Ovary (tissue), 9 donors: ENCODE results near the gene ARIH1. TPM values are rescaled to one million over a fixed set of nuclear protein-coding genes. Genes with fewer than 3 reads are reported as not detected.
"Not testable (repeated sequence)": the region's sequence is repeated elsewhere in the genome, so short reads cannot be mapped to it uniquely, and the experiment has no call there.

Source experiments
- DNase-seq, 5 donors: peaks; one replicate each; pipeline ENCODE4 v3.0.0-alpha.2; 2019 to 2020
- H3K27ac ChIP-seq, 2 donors: fragments of 200-600 bp; one replicate each; pipeline versions ENCODE4 v1.5.1 to v1.8.0; 2019 to 2022
- H3K27me3 ChIP-seq: fragments of 200-600 bp; one replicate; pipeline ENCODE4 v1.8.0; 2022
- H3K36me3 ChIP-seq: fragments of 200-600 bp; sonication (generic); one replicate; pipeline ENCODE4 v1.5.1; 2019
- H3K4me1 ChIP-seq: one replicate; pipeline ENCODE4 v1.8.1; 2013; ENCODE audit warnings: mild to moderate bottlenecking, moderate library complexity; ENCODE audit not compliant: insufficient read depth
- H3K4me3 ChIP-seq: fragments of 200-600 bp; sonication (generic); one replicate; pipeline ENCODE4 v1.5.1; 2017
- H3K9me3 ChIP-seq, 2 donors: fragments of 200-600 bp in 1 of 2; sonication (generic) in 1 of 2; one replicate each; pipeline versions ENCODE4 v1.5.1 to v1.8.1; 2013 to 2019; ENCODE audit warnings: mild to moderate bottlenecking in 1 of 2, moderate library complexity in 1 of 2
- EP300 ChIP-seq: sonication (generic); formaldehyde crosslinking; IDR thresholded peaks from one replicate; pipeline ENCODE4 v1.6.1; 2017; ENCODE audit warnings: antibody characterized with exemption
- POLR2A ChIP-seq: fragments of 450-650 bp; IDR thresholded peaks from one replicate; pipeline ENCODE4 v1.6.1; 2017; ENCODE audit warnings: antibody characterized with exemption, mild to moderate bottlenecking, moderate library complexity
- WGBS, 3 donors: extraction: QIAGEN DNeasy Blood & Tissue Kit in 1 of 3; methylation state at CpG; one replicate each; pipeline versions ENCODE4 v1.1.5 to v1.1.7; 2013 to 2017; 5-methylcytosine and 5-hydroxymethylcytosine counted together
- intact Hi-C, 4 donors: fragments of 100-400 bp; cut with DNase I; formaldehyde crosslinking; loops; one replicate each; pipeline versions ENCODE4 v1.11.0 to v1.15.1; 2022 to 2023
- polyA plus RNA-seq, 2 donors: library from polyadenylated mRNA; stranded (reverse); fragments of 200-250 nt in 1 of 2; fragments of 350-450 nt in 1 of 2; fragmentation: Illumina TruSeq in 1 of 2; extraction: RNeasy Lipid Tissue Mini Kit (QIAGEN cat#74804) in 1 of 2; gene quantifications; one replicate each; pipeline ENCODE4 v1.2.3, GENCODE V29; 2013 to 2014
- total RNA-seq, 7 donors: library from RNA; depleted of rRNA in 2 of 7; stranded (reverse); fragments of >200 nt in 2 of 7; fragmentation: NEBNext Ultra II Directional in 3 of 7; extraction: Animal tissue kit (Norgen Biotek cat#: 25700) in 3 of 7; gene quantifications; one replicate each; pipeline versions ENCODE4 v1.1.0 to v1.2.4, GENCODE V29; 2016 to 2023
- TF ChIP-seq, protein P1 (sequence below), 3 donors: fragments of 450-650 bp in 2 of 3; fragments of 200-600 bp in 1 of 3; IDR thresholded peaks; one replicate each; pipeline versions ENCODE4 v1.5.1 to v1.8.0; 2016 to 2022; ENCODE audit warnings: antibody characterized with exemption in 3 of 3, mild to moderate bottlenecking in 1 of 3
- donor health status: DM: no; HTN: no; CAD: no; lungs with moderate emphysema.
- donor health status: DM: no; HTN: no; CAD: no.
- donor health status: Bipolar disorder and iron deficiency.
- donor health status: DM: yes; HTN: yes; CAD: no.
- donor health status: DM: no; HTN: no; CAD: no.
- donor health status: DM: yes; HTN: yes; CAD: no.

The ARIH1 gene
- total and polyA plus RNA-seq, 9 donors = 33.1 to 211 (median 150) TPM

DNA sequence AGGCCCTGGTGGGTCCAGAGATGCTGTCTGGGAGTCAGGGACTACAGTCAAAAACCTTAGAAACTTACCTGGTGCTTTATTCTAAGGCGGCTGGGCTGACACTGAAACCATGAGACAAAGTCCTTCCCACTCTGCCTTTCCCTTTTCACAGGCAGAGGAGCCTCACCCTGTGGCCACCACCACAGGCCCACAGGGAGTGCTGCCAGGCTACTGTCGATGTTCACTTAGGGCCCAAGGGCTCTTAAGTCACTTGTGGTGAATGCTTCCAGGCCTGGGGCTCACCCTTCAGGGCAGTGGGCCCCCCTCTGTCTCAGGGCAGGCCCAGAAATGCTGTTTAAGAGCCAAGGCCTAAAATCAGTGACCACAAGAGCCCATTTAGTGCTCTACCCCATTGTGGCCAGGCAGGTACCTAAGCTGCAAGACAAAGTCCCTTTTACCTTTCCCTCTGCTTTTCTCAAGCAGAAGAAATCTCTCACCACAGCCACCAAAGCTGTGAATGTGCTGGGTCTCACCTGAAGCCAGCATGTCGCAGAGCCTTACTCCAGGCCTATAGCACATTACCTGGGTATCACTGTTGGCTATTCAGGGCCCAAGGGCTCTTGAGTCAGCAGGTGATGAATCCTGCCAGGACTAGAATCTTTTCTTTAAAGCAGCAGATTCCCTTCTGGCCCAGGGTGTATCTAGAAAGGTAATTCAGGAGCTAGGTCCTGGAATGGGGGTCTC is 140.8 kb downstream of the ARIH1 start:
- intact Hi-C loops = no loop called here
- DNase-seq = no peak
- no peaks in the 10 kb centered on the region for H3K36me3 ChIP-seq
- H3K4me1 ChIP-seq = no peaks in the 10 kb centered on the region
- TF ChIP-seq POLR2A = no peak
- TF ChIP-seq, protein P1, sequence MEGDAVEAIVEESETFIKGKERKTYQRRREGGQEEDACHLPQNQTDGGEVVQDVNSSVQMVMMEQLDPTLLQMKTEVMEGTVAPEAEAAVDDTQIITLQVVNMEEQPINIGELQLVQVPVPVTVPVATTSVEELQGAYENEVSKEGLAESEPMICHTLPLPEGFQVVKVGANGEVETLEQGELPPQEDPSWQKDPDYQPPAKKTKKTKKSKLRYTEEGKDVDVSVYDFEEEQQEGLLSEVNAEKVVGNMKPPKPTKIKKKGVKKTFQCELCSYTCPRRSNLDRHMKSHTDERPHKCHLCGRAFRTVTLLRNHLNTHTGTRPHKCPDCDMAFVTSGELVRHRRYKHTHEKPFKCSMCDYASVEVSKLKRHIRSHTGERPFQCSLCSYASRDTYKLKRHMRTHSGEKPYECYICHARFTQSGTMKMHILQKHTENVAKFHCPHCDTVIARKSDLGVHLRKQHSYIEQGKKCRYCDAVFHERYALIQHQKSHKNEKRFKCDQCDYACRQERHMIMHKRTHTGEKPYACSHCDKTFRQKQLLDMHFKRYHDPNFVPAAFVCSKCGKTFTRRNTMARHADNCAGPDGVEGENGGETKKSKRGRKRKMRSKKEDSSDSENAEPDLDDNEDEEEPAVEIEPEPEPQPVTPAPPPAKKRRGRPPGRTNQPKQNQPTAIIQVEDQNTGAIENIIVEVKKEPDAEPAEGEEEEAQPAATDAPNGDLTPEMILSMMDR (IDR thresholded peaks at IDR 0.05) = no peak
- TF ChIP-seq EP300 = no peak
- H3K9me3 ChIP-seq = no peaks in the 10 kb centered on the region
- WGBS, 3 donors = 86 to 95% (median 91%) methylated on average over 3 of the region's 3 CpGs
- H3K27ac ChIP-seq = no peak overlapping the region
- H3K27me3 ChIP-seq = no peaks in the 10 kb centered on the region
- H3K4me3 ChIP-seq = no peak overlapping the region

DNA sequence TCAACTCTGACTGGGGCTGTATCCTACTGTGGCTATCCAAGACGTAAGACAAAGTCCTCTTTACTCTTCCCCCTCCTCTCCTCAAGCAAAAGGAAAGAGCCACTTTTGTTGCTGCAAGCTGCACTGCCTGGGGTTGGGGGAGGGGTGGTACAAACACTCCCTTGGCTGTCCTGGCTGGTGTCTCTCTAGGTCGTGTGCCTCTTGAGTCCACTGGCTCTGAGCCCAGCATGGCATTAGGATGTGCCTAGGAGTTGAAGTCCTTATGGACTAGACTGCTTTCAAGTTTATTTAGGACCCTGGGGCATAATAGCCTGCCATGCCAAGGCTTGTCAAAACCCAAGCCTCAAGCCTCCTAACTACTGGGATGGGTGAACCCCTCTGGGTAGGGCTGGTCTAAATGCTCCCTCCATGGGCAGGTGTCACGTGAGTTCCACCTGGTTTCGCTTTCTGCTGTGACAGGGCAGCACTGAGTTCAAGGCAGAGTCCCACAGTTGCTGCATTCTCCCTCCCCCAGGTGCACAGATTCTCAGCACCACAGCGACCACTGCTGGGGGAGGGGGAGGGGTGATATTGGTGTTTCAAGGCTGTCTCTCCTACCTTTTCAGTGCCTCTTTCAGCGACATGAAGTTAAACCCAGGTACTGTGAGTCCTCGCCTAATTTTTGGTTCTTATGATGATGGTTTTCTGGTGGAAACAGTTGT is 141.6 kb downstream of the ARIH1 start:
- H3K36me3 ChIP-seq, DNase-seq, H3K4me1 ChIP-seq, H3K4me3 ChIP-seq, H3K27me3 ChIP-seq, intact Hi-C loops, H3K9me3 ChIP-seq, H3K27ac ChIP-seq: not testable (repeated sequence)
- 53 to 54% (median 53%) methylated on average over 6 to 7 of the region's 7 CpGs for whole genome bisulfite sequencing, 3 donors

DNA sequence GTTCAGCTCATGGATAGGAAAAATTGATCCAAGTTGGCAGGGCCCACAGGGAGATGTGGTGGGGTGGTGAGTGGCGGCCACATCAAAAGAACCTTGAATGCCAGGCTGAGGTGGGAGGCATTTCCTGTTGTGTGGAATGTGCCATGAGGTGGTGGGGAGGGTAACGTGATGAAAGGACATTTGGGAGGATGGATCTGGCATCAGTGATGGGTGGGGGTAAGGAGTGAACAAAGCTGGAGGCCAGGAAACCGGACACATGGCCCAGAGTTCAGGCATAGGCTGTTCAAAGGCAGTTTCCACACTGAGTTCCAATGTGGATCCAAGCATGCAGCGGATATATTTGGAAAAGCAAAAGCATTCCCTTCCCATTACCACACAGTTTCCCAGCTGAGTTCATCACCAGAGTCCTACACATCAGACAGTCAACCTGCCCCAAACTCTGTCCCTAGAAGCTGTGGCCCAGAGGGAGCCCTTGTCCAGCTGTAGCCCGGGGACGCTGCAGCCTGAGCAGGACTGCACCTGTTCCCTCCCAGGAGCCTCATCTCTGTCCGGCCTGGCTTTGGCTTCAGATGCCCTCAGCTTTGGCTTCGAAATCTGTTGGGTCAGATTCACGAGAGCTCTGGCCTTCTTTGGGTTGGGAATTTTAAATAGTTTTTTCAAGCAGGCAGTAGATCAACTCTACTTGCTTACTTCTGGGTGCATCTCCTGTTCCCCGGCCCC is 142.5 kb downstream of the ARIH1 start:
- Histone ChIP-seq H3K9me3 (no peaks in the 10 kb centered on the region), H3K27me3 (no peaks in the 10 kb centered on the region), H3K4me1 (no peaks in the 10 kb centered on the region), H3K27ac (no peak overlapping the region), H3K36me3 (no peaks in the 10 kb centered on the region), H3K4me3 (no peak overlapping the region)
- no peak for TF ChIP-seq POLR2A
- TF ChIP-seq, protein P1 (IDR thresholded peaks at IDR 0.05) = no peak
- TF ChIP-seq EP300 = no peak
- 75 to 78% (median 75%) methylated on average over 10 of the region's 10 CpGs for WGBS, 3 donors
- no peak for DNase-seq
- intact Hi-C loops = no loop called here

DNA sequence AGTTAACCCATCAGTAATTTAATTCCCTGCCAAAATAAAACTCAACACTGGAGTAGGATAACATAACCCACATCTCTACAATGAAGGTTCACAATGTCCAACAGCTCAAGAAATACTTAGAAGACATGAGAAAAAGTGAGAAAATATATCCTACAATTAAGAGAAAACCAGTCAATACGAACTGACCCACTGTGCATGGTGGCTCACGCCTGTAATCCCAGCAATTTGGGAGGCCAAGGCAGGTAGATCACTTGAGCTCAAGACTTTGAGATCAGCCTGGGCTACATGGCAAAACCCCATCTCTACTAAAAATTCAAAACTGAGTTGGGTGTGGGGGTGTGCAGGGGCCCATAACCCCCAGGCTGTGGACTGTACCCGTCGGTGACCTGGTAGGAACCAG is 149.7 kb downstream of the ARIH1 start:
- H3K4me3 ChIP-seq, H3K9me3 ChIP-seq, H3K27ac ChIP-seq, H3K4me1 ChIP-seq, H3K36me3 ChIP-seq, DNase-seq, H3K27me3 ChIP-seq: not testable (repeated sequence)
- intact Hi-C loops = loop anchor here in 1 of 4 donors (10.0 kb wide), 1 partner anchor 51 kb away; no protein-coding TSS in a partner anchor
- 86 to 99% (median 91%) methylated on average over 4 of the region's 4 CpGs for WGBS, 3 donors

DNA sequence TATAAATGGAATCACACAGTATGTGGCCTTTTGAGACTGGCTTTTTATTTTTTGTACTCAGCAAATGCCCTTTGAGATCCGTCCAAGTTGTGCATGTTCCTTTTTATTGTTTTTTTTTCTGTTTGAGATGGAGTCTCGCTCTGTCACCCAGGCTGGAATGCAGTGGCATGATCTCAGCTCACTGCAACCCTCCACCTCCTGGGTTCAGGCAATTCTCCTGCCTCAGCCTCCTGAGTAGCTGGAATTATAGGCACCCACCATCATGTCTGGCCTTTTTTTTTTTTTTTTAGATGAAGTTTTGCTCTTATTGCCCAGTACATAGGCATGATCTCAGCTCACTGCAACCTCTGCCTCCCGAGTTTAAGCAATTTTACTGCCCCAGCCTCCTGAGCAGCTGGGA is 152.0 kb downstream of the ARIH1 start:
- DNase-seq, H3K27ac ChIP-seq: not testable (repeated sequence)
- intact Hi-C loops = loop anchor here in 1 of 4 donors (10.0 kb wide), 1 partner anchor 49 kb away; no protein-coding TSS in a partner anchor

DNA sequence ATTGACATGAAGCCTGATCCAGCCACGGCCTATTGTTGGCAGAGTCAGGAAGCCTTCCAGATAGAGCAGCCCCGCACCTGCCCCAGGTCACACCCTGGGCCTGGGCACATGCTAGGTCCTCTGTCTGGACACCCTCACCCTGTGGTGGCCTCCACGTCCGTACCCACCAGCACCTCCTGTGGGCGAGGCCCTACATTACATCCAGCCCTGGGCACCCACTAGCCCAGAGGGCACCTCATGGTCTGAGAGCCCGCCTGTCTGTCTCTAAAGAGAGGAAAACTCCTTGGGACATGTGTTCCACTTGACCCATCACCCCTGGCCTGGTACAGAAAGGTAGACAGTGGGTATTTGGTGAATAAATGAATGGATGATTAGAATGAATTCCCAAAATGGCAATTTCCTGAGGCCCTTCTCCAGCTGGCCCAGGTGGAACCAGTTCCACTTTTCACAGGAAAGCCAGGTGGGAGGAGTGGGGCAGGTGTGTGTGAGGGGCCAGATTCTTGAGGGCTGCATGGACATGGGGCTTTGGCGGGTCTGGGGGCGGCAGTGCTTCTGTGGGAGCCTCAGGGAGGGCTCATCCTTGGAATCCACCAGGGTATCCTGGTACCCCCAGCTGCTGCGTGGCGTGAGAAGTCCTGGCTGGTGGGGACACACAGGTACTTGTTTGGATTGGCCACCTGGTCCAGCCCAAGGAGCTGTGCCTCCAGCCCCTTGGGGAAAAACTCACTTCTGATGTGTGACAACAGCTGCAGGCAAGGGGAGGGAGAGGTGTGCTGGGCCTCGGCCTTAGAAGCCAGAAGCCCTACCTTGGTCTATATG is 154.3 kb downstream of the ARIH1 start:
- H3K27ac ChIP-seq, H3K4me1 ChIP-seq, H3K9me3 ChIP-seq, H3K4me3 ChIP-seq, H3K27me3 ChIP-seq, H3K36me3 ChIP-seq, DNase-seq: not testable (repeated sequence)
- WGBS, 3 donors = 84 to 91% (median 89%) methylated on average over 11 of the region's 11 CpGs
- intact Hi-C loops = loop anchor here in 1 of 4 donors (10.0 kb wide), 1 partner anchor 46 kb away; no protein-coding TSS in a partner anchor

More for the DNA sequence above, 152.0 kb downstream of the ARIH1 start:
- 58 to 64% (median 58%) methylated on average over 3 of the region's 3 CpGs for WGBS, 3 donors
- not testable (repeated sequence) for H3K27me3 ChIP-seq, H3K4me1 ChIP-seq, H3K4me3 ChIP-seq, H3K9me3 ChIP-seq, H3K36me3 ChIP-seq

DNA sequence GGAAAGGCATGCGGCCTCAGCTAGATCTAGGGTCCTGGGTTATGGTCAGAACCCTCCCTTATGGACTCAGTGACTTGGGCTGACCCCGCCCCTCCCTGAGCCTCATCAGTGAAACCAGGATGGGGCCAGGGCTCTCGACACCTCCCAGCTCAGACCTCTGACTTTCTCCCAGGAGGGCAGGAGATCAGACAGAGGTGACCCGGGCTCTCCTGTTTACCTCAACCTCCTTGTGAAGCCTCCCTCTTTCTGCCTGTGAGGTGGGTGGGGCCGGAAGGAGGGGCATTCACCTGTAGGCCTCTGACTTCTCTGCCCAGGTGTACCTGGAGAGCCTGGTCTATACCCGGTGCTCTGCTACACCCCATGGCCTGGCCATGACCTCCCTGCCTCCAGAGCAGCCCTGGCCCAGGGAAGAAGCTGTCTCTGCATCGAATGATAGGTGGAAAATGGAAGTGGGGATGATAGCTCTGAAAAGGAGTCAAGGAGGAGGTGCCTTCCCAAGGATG is 155.0 kb downstream of the ARIH1 start:
- not testable (repeated sequence) for DNase-seq, H3K27me3 ChIP-seq, H3K27ac ChIP-seq, H3K36me3 ChIP-seq, H3K4me3 ChIP-seq, H3K9me3 ChIP-seq, H3K4me1 ChIP-seq
- 73 to 78% (median 73%) methylated on average over 6 to 7 of the region's 7 CpGs for WGBS, 3 donors
- intact Hi-C loops = loop anchor here in 1 of 4 donors (10.0 kb wide), 1 partner anchor 46 kb away; no protein-coding TSS in a partner anchor

DNA sequence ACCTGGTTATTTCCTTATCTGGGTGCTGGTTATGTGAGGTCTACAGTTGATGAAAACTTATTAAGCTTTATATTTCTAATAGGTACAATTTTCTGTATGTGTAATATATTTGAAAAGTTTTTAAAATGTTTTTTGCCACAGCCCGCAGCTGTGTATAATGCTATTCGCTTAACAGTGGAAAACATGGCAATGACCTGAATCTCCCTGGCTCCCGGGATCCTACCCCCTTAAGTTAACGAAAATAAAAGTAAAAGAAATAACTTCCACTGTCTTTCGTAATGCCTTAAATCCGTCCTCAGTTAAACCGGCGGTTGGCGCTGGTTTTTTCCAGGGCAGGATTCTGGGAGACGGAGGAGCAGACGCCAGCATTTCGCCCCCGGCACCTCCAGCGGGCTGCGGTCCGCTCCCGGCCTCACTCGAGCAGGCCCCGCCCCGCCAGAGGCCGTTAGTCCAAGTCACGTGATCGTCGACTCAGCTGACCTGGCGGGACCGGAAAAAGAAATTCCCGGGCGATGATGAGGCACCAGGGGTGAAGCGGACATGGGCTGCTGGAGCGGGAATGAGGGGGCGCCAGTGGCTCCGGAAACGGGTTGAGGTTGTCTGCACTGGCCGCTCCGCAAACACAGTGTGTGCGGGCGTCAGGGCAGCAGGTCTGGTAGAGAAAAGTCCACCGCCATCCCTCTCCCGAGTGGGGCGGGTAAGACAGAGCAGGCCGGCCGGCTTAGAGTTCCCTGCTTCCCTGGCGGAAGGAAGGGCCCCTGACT is 162.6 kb downstream of the ARIH1 start:
- DNase-seq = peak; percentile 72 to 86 (median 81)
- H3K27ac ChIP-seq, H3K27me3 ChIP-seq, intact Hi-C loops, H3K36me3 ChIP-seq, H3K9me3 ChIP-seq, H3K4me1 ChIP-seq: not testable (repeated sequence)
- H3K4me3 ChIP-seq = peak overlapping the region; percentile 29
- 1% methylated on average over 18 of the region's 43 CpGs; no CpG with 5 or more reads in 2 of the 3 donors for WGBS, 3 donors
